GM23248 (cell line): ENCODE results near the gene SRSF11.

ENCODE experiments used
- EZH2 ChIP-seq: fragments of 200-600 bp; sonication (generic); IDR thresholded peaks from 2 replicates; pipeline ENCODE4 v1.6.1; 2018; ENCODE audit warnings: antibody characterized with exemption, mild to moderate bottlenecking; ENCODE audit not compliant: insufficient read depth, poor library complexity, severe bottlenecking
- EZH2phosphoT487 ChIP-seq: fragments of 200-600 bp; sonication (generic); IDR thresholded peaks from 2 replicates; pipeline ENCODE4 v1.6.1; 2018; ENCODE audit warnings: antibody characterized with exemption, moderate library complexity, mild to moderate bottlenecking, low read depth; ENCODE audit not compliant: insufficient read depth

- TF ChIP-seq EZH2: no peak
- TF ChIP-seq EZH2phosphoT487: no peak
Measured at GRCh38 chr1:70171512-70171911, 49.7 kb upstream of the SRSF11 start.
